Kidney epithelial cell (primary cell): ENCODE measurements around the gene SLC31A2. TPM values are rescaled to one million over a fixed set of nuclear protein-coding genes. Genes with fewer than 3 reads are reported as not detected.

ENCODE experiments used
- DNase-seq: peaks from one replicate; pipeline ENCODE4 v3.0.0-alpha.2; 2010; ENCODE audit warnings: low read depth
- H3K27me3 ChIP-seq: 2 replicates; pipeline ENCODE4 v1.6.0; 2011; ENCODE audit warnings: low read length; ENCODE audit not compliant: control insufficient read depth, insufficient read depth
- H3K36me3 ChIP-seq: 2 replicates; pipeline ENCODE4 v1.5.1; 2011; ENCODE audit warnings: low read length; ENCODE audit not compliant: control insufficient read depth, insufficient read depth
- H3K4me3 ChIP-seq: 2 replicates; pipeline ENCODE4 v1.5.1; 2011; ENCODE audit warnings: low read depth, mild to moderate bottlenecking, control low read depth, low read length
- total RNA-seq: library from RNA; depleted of rRNA; stranded (reverse); fragments of >200 nt; gene quantifications from 2 replicates; pipeline ENCODE4 v1.2.3, GENCODE V29; 2015
- TF ChIP-seq, protein P1 (sequence below): IDR thresholded peaks from 2 replicates; pipeline ENCODE4 v1.5.1; 2011; ENCODE audit warnings: mild to moderate bottlenecking, moderate library complexity, low read length, control low read depth, inconsistent platforms; ENCODE audit not compliant: insufficient read depth, poor library complexity, severe bottlenecking

The SLC31A2 gene
- total RNA-seq, 1 donor from 2014 or later, result 8.6 TPM

DNA sequence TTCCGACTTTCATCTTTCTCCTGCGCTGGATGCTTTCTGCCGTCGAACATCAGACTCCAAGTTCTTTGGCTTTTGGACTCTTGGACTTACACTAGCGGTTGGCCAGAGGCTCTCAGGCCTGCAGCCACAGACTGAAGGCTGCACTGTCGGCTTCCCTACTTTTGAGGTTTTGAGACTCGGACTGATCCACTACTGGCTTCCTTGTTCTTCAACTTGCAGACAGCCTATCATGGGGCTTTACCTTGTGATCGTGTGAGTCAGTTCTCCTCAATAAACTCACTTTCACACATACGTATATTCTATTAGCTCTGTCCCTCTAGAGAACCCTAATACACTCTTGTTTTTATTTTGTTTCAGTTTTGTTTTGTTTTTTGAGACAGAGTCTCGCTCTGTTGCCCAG, 60.0 kb downstream of the SLC31A2 start:
- Histone ChIP-seq H3K36me3 (no peaks in the 10 kb centered on the region), H3K4me3 (no peak overlapping the region), H3K27me3 (no peaks in the 10 kb centered on the region)
- no peak for DNase-seq
- TF ChIP-seq, protein P1, sequence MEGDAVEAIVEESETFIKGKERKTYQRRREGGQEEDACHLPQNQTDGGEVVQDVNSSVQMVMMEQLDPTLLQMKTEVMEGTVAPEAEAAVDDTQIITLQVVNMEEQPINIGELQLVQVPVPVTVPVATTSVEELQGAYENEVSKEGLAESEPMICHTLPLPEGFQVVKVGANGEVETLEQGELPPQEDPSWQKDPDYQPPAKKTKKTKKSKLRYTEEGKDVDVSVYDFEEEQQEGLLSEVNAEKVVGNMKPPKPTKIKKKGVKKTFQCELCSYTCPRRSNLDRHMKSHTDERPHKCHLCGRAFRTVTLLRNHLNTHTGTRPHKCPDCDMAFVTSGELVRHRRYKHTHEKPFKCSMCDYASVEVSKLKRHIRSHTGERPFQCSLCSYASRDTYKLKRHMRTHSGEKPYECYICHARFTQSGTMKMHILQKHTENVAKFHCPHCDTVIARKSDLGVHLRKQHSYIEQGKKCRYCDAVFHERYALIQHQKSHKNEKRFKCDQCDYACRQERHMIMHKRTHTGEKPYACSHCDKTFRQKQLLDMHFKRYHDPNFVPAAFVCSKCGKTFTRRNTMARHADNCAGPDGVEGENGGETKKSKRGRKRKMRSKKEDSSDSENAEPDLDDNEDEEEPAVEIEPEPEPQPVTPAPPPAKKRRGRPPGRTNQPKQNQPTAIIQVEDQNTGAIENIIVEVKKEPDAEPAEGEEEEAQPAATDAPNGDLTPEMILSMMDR, result no peak

Other genes with a start within 250 kb of the SLC31A2 start
- gene ZNF883, start 138.8 kb upstream of the SLC31A2 start, total RNA-seq, result 2.7 and 3.0 TPM in 2 replicates
- gene ZFP37, start 94.3 kb upstream of the SLC31A2 start, total RNA-seq, result 0.58 and 0.68 TPM in 2 replicates
- gene FKBP15, start 70.3 kb downstream of the SLC31A2 start, total RNA-seq, result 17.2 and 17.7 TPM in 2 replicates
- 19.8 and 20.9 TPM in 2 replicates for gene SLC31A1, start 70.5 kb downstream of the SLC31A2 start, total RNA-seq
- gene CDC26, start 124.6 kb downstream of the SLC31A2 start, total RNA-seq, result 22.1 and 28.5 TPM in 2 replicates
- gene PRPF4, start 124.7 kb downstream of the SLC31A2 start, total RNA-seq, result 30.1 and 34.4 TPM in 2 replicates
- gene RNF183, start 152.4 kb downstream of the SLC31A2 start, total RNA-seq, result not detected in 2 replicates
- 2.7 and 3.0 TPM in 2 replicates for gene WDR31, start 189.3 kb downstream of the SLC31A2 start, total RNA-seq
- gene BSPRY, start 198.5 kb downstream of the SLC31A2 start, total RNA-seq, result 9.1 and 9.6 TPM in 2 replicates
- 22.3 and 27.4 TPM in 2 replicates for gene HDHD3, start 226.0 kb downstream of the SLC31A2 start, total RNA-seq